ENCODE data around the gene PDIA5.

DNA sequence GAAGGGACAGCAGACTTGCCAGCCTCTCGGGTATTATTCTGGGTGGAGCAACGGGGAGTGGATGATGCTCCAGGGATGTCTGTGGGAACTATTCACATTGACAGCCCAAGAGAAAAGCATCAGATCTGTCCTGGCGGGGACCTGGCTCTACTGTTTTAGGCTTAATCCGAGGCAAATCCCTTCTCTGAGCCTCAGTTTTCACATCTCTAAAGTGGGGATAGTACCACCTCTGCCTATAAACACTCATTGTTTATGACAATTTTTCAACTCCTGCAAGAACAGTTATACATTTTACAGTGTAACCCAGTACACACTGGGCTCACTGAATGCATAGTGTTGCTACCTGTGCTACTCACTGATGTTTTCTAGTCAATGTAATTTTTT is 9.3 kb downstream of the PDIA5 start:
- TF ChIP-seq, protein P1, sequence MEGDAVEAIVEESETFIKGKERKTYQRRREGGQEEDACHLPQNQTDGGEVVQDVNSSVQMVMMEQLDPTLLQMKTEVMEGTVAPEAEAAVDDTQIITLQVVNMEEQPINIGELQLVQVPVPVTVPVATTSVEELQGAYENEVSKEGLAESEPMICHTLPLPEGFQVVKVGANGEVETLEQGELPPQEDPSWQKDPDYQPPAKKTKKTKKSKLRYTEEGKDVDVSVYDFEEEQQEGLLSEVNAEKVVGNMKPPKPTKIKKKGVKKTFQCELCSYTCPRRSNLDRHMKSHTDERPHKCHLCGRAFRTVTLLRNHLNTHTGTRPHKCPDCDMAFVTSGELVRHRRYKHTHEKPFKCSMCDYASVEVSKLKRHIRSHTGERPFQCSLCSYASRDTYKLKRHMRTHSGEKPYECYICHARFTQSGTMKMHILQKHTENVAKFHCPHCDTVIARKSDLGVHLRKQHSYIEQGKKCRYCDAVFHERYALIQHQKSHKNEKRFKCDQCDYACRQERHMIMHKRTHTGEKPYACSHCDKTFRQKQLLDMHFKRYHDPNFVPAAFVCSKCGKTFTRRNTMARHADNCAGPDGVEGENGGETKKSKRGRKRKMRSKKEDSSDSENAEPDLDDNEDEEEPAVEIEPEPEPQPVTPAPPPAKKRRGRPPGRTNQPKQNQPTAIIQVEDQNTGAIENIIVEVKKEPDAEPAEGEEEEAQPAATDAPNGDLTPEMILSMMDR (IDR thresholded peaks at IDR 0.05 in 2 of 3, conservative IDR thresholded peaks at IDR 0.05 in 1 of 3; ENCODE audit: borderline replicate concordance in 1 of 3, insufficient read depth in 1 of 3, low read depth in 2 of 3, low read length in 2 of 3) = no peak
- TF ChIP-seq, protein P2, sequence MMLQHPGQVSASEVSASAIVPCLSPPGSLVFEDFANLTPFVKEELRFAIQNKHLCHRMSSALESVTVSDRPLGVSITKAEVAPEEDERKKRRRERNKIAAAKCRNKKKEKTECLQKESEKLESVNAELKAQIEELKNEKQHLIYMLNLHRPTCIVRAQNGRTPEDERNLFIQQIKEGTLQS (IDR thresholded peaks at IDR 0.05) = no peak
- no peak for TF ChIP-seq EZH2 (IDR thresholded peaks at IDR 0.05)
- no peak for TF ChIP-seq POLR2A (IDR thresholded peaks at IDR 0.05; ENCODE audit: borderline replicate concordance, extremely low read depth, insufficient read depth, insufficient read length)
- TF ChIP-seq TCF7L2 (IDR thresholded peaks at IDR 0.05; ENCODE audit: borderline replicate concordance, extremely low read depth, insufficient read depth, insufficient read length) = no peak
- no peak for TF ChIP-seq RAD21 (IDR thresholded peaks at IDR 0.05; ENCODE audit: low read depth)
- no peak for TF ChIP-seq FOSL1 (IDR thresholded peaks at IDR 0.05; ENCODE audit: low read depth)
- TF ChIP-seq POLR2AphosphoS5 (IDR thresholded peaks at IDR 0.05; ENCODE audit: low read depth, low read length) = no peak
- TF ChIP-seq JUND (IDR thresholded peaks at IDR 0.05) = no peak

Data from HCT116 (cell line).